ENCODE measurements around the gene EMC7. TPM values are rescaled to one million over a fixed set of nuclear protein-coding genes. Genes with fewer than 3 reads are reported as not detected.

The EMC7 gene
- total and polyA plus RNA-seq, 9 of the 15 experiments (the other 6 are each of a cell fraction or from before 2014, with no cell fraction given), result 25.8 to 92.8 (median 49.7) TPM

DNA sequence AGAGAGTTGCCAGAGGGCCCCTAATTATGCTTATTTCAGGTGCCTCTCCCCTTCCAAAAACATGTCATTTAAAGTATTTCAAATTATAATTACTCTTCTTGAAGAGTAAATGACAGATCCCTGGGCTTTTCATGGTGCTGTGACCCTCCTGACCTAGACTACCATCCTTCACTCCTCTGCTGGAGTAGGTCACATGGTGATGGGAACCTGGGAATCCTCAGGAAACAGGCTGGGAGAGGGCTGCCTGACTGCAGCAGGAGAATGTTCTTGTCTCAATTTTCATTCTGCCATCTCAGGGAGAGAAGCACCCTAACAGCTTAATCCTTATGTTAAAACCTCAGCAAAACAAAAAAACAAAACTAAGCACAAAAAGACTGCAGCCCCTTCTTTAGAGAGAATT lies 24.9 kb upstream of the EMC7 start:
- Histone ChIP-seq H3K4me1 (replicated peaks in 1 of 2; ENCODE audit: control insufficient read depth in 2 of 2, insufficient read depth in 2 of 2, low read length in 2 of 2) (no peaks in the 10 kb centered on the region), H3K79me2 (ENCODE audit: control insufficient read depth, insufficient read depth, low read length) (no peaks in the 10 kb centered on the region), H3K9me3 (replicated peaks; ENCODE audit: control insufficient read depth, insufficient read depth, low read depth, low read length) (no peaks in the 10 kb centered on the region), H3K36me3 (ENCODE audit: control insufficient read depth, insufficient read depth, low read length) (no peaks in the 10 kb centered on the region), H3K27me3 (ENCODE audit: control insufficient read depth in 2 of 2, insufficient read depth in 2 of 2, low read length in 2 of 2) (no peaks in the 10 kb centered on the region), H3K27ac (ENCODE audit: extremely low read depth, low read depth, low read length) (no peak overlapping the region), H3K4me3 (no peak overlapping the region), H3K4me2 (ENCODE audit: insufficient read depth, low read length) (no peak overlapping the region), H2AFZ (ENCODE audit: low read depth, low read length) (no peak overlapping the region), H4K20me1 (replicated peaks; ENCODE audit: control insufficient read depth, insufficient read depth, low read length) (no peaks in the 10 kb centered on the region), H3K9me1 (ENCODE audit: control insufficient read depth, insufficient read depth, low read length) (no peaks in the 10 kb centered on the region), H3K9ac (ENCODE audit: insufficient read depth in 1 of 2, low read depth in 2 of 2, low read length in 2 of 2) (no peak overlapping the region)
- FAIRE-seq (no peak), DNase-seq (ENCODE audit: extremely low read depth in 1 of 4, low spot score in 3 of 4) (no peak), ATAC-seq (no peak)
- intact Hi-C loops (cut with micrococcal nuclease), result loop anchor here (5.0 kb wide), 1 partner anchor 81 kb away; no protein-coding TSS in a partner anchor
- CTCF ChIA-PET (ENCODE audit: low intra/inter-chr PET ratio), result no interaction called here
- no TSS peak for BruUV-seq (replicated peaks)
- no peak for TF ChIP-seq MTA2 (IDR thresholded peaks at IDR 0.05; ENCODE audit: low read depth)
- POLR2A ChIA-PET, result no interaction called here
- in situ Hi-C loops (cut with MboI), result no loop called here

DNA sequence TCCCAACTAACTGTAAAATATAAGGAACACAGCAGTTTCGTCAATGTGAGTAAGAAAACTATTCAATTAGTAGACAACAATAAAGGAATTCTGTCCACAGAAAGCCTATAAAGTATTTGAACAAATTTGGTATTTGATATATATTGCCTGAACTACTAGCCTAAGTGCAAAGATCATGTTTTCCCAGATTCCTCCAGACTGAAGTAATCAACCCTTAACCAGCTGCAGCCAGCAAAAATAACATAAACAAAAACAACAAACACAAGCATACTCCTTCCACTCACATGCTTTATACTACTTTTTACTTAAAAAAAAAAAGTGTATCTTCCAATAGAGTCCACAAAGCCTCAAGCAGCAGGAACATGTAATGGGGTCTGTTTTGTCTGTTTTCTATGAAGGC lies 24.3 kb upstream of the EMC7 start:
- in situ Hi-C loops (cut with MboI), result no loop called here
- H3K4me1 ChIP-seq (replicated peaks in 1 of 2; ENCODE audit: control insufficient read depth in 2 of 2, insufficient read depth in 2 of 2, low read length in 2 of 2), result no peaks in the 10 kb centered on the region
- H3K9me3 ChIP-seq (replicated peaks; ENCODE audit: control insufficient read depth, insufficient read depth, low read depth, low read length), result no peaks in the 10 kb centered on the region
- CTCF ChIA-PET (ENCODE audit: low intra/inter-chr PET ratio), result no interaction called here
- DNase-seq (ENCODE audit: extremely low read depth in 1 of 4, low spot score in 3 of 4) (no peak), FAIRE-seq (no peak), ATAC-seq (no peak)
- no peaks in the 10 kb centered on the region for H3K9me1 ChIP-seq (ENCODE audit: control insufficient read depth, insufficient read depth, low read length)
- WGBS (ENCODE audit: insufficient coverage, low coverage, missing lambda C conversion rate), result 7% methylated on average over 1 of the region's 1 CpG
- no peak overlapping the region for H3K4me3 ChIP-seq
- no peak overlapping the region for H3K27ac ChIP-seq (ENCODE audit: extremely low read depth, low read depth, low read length)
- H3K4me2 ChIP-seq (ENCODE audit: insufficient read depth, low read length), result no peak overlapping the region
- no peaks in the 10 kb centered on the region for H3K27me3 ChIP-seq (ENCODE audit: control insufficient read depth in 2 of 2, insufficient read depth in 2 of 2, low read length in 2 of 2)
- intact Hi-C loops (cut with micrococcal nuclease), result loop anchor here (5.0 kb wide), 1 partner anchor 81 kb away; no protein-coding TSS in a partner anchor
- no peak overlapping the region for H3K9ac ChIP-seq (ENCODE audit: insufficient read depth in 1 of 2, low read depth in 2 of 2, low read length in 2 of 2)
- no peaks in the 10 kb centered on the region for H3K79me2 ChIP-seq (ENCODE audit: control insufficient read depth, insufficient read depth, low read length)
- no TSS peak for BruUV-seq (replicated peaks)
- no peaks in the 10 kb centered on the region for H4K20me1 ChIP-seq (replicated peaks; ENCODE audit: control insufficient read depth, insufficient read depth, low read length)
- H3K36me3 ChIP-seq (ENCODE audit: control insufficient read depth, insufficient read depth, low read length), result no peaks in the 10 kb centered on the region
- no peak overlapping the region for H2AFZ ChIP-seq (ENCODE audit: low read depth, low read length)
- POLR2A ChIA-PET, result interaction anchor here (0.9 to 3.1 kb wide), 3 partner anchors 8 to 24 kb away, joined by 3 to 12 read pairs (median 6); partner anchors contain the start of genes EMC7 and PGBD4
- TF ChIP-seq, protein P1, sequence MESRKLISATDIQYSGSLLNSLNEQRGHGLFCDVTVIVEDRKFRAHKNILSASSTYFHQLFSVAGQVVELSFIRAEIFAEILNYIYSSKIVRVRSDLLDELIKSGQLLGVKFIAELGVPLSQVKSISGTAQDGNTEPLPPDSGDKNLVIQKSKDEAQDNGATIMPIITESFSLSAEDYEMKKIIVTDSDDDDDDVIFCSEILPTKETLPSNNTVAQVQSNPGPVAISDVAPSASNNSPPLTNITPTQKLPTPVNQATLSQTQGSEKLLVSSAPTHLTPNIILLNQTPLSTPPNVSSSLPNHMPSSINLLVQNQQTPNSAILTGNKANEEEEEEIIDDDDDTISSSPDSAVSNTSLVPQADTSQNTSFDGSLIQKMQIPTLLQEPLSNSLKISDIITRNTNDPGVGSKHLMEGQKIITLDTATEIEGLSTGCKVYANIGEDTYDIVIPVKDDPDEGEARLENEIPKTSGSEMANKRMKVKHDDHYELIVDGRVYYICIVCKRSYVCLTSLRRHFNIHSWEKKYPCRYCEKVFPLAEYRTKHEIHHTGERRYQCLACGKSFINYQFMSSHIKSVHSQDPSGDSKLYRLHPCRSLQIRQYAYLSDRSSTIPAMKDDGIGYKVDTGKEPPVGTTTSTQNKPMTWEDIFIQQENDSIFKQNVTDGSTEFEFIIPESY (CRISPR knock-in tag; IDR thresholded peaks at IDR 0.05), result no peak
- TF ChIP-seq ZNF3 (CRISPR knock-in tag; IDR thresholded peaks at IDR 0.05), result no peak
- TF ChIP-seq POLR3G (IDR thresholded peaks at IDR 0.05; ENCODE audit: extremely low read depth, insufficient read length, insufficient replicate concordance), result no peak
- TF ChIP-seq, protein P2, sequence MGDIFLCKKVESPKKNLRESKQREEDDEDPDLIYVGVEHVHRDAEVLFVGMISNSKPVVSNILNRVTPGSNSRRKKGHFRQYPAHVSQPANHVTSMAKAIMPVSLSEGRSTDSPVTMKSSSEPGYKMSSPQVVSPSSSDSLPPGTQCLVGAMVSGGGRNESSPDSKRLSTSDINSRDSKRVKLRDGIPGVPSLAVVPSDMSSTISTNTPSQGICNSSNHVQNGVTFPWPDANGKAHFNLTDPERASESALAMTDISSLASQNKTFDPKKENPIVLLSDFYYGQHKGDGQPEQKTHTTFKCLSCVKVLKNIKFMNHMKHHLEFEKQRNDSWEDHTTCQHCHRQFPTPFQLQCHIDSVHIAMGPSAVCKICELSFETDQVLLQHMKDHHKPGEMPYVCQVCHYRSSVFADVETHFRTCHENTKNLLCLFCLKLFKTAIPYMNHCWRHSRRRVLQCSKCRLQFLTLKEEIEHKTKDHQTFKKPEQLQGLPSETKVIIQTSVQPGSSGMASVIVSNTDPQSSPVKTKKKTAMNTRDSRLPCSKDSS (IDR thresholded peaks at IDR 0.05; ENCODE audit: low read depth, partially characterized antibody), result no peak
- no peak for TF ChIP-seq NR3C1 (CRISPR knock-in tag; IDR thresholded peaks at IDR 0.05)
- TF ChIP-seq, protein P3, sequence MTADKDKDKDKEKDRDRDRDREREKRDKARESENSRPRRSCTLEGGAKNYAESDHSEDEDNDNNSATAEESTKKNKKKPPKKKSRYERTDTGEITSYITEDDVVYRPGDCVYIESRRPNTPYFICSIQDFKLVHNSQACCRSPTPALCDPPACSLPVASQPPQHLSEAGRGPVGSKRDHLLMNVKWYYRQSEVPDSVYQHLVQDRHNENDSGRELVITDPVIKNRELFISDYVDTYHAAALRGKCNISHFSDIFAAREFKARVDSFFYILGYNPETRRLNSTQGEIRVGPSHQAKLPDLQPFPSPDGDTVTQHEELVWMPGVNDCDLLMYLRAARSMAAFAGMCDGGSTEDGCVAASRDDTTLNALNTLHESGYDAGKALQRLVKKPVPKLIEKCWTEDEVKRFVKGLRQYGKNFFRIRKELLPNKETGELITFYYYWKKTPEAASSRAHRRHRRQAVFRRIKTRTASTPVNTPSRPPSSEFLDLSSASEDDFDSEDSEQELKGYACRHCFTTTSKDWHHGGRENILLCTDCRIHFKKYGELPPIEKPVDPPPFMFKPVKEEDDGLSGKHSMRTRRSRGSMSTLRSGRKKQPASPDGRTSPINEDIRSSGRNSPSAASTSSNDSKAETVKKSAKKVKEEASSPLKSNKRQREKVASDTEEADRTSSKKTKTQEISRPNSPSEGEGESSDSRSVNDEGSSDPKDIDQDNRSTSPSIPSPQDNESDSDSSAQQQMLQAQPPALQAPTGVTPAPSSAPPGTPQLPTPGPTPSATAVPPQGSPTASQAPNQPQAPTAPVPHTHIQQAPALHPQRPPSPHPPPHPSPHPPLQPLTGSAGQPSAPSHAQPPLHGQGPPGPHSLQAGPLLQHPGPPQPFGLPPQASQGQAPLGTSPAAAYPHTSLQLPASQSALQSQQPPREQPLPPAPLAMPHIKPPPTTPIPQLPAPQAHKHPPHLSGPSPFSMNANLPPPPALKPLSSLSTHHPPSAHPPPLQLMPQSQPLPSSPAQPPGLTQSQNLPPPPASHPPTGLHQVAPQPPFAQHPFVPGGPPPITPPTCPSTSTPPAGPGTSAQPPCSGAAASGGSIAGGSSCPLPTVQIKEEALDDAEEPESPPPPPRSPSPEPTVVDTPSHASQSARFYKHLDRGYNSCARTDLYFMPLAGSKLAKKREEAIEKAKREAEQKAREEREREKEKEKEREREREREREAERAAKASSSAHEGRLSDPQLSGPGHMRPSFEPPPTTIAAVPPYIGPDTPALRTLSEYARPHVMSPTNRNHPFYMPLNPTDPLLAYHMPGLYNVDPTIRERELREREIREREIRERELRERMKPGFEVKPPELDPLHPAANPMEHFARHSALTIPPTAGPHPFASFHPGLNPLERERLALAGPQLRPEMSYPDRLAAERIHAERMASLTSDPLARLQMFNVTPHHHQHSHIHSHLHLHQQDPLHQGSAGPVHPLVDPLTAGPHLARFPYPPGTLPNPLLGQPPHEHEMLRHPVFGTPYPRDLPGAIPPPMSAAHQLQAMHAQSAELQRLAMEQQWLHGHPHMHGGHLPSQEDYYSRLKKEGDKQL (CRISPR knock-in tag; IDR thresholded peaks at IDR 0.05; ENCODE audit: borderline replicate concordance), result no peak

Data from K562 (cell line).